Measurements from ENCODE around the gene IL20. TPM values are rescaled to one million over a fixed set of nuclear protein-coding genes. Genes with fewer than 3 reads are reported as not detected.

The IL20 gene
- total and polyA plus RNA-seq, 10 of the 15 experiments (the other 5 are each of a cell fraction or from before 2014, with no cell fraction given), result 0.08 to 0.13 TPM; not detected in 8

DNA sequence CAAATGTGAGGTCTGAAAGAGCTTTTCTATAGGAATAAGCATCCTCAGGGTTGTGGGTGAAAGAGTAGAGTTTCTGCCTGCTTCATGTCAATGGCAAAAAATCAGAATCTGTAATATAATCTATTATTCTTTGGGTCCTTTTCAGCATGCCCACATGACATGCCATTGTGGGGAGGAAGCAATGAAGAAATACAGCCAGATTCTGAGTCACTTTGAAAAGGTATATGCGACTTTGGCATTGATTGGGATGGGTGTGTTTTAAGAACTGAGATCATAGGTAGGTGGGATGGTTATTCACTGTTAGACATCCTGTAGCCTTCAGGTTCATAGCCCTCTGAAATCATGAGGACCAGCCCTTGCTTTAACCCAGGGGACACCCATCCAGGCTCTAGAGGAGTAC, 1.8 kb downstream of the IL20 start:
- ChIA-PET CTCF (interaction anchor here (0.6 to 7.3 kb wide), 7 partner anchors 10 to 239 kb away, joined by 3 to 100 read pairs (median 16); no protein-coding TSS in a partner anchor), POLR2A (no interaction called here), RAD21 (ENCODE audit: unreplicated experiment) (interaction anchor here (0.6 to 1.5 kb wide), 6 partner anchors 32 to 132 kb away, joined by 3 read pairs; no protein-coding TSS in a partner anchor), SMC1A (ENCODE audit: uncharacterized antibody, unreplicated experiment) (interaction anchor here (0.6 to 3.4 kb wide), 7 partner anchors 32 to 183 kb away, joined by 3 to 16 read pairs (median 4); no protein-coding TSS in a partner anchor)
- WGBS (ENCODE audit: insufficient coverage, insufficient replicate concordance, low lambda C conversion rate, missing lambda C conversion rate), result 5% methylated on average over 1 of the region's 1 CpG
- Histone ChIP-seq H3K4me2 (ENCODE audit: control insufficient read depth, insufficient read depth) (no peak overlapping the region), H3K4me3 (no peak overlapping the region), H4K20me1 (ENCODE audit: control insufficient read depth, insufficient read depth) (no peaks in the 10 kb centered on the region), H3K79me2 (ENCODE audit: control insufficient read depth, insufficient read depth, low read length) (no peaks in the 10 kb centered on the region), H3K4me1 (ENCODE audit: control insufficient read depth, insufficient read depth, low read length) (no peaks in the 10 kb centered on the region), H3K9ac (ENCODE audit: control insufficient read depth, insufficient read depth, low read length) (no peak overlapping the region), H2AFZ (ENCODE audit: control insufficient read depth, low read depth, low read length) (no peak overlapping the region), H3K27me3 (replicated peaks in 1 of 2; ENCODE audit: control insufficient read depth in 2 of 2, insufficient read depth in 2 of 2, low read length in 1 of 2) (peaks cover 0 to 2% of the 10 kb centered on the region in 2 experiments; a peak in 1 of 4 replicates), H3K27ac (ENCODE audit: control insufficient read depth, insufficient read depth) (no peak overlapping the region), H3K36me3 (ENCODE audit: control insufficient read depth in 2 of 2, insufficient read depth in 2 of 2, low read length in 1 of 2) (no peaks in the 10 kb centered on the region), H3K9me3 (replicated peaks; ENCODE audit: control insufficient read depth, insufficient read depth, low read length) (no peaks in the 10 kb centered on the region; the same call in 2 of the 3 replicates)
- DNase-seq (ENCODE audit: low read depth, low spot score), result no peak
- in situ Hi-C loops (cut with MboI), result loop anchor here (5.0 kb wide), 1 partner anchor 115 kb away; no protein-coding TSS in a partner anchor
- no peak for FAIRE-seq
- no peak for TF ChIP-seq JUNB (IDR thresholded peaks at IDR 0.05)
- intact Hi-C loops (cut with micrococcal nuclease; ENCODE audit: unreplicated experiment), result no loop called here
- ATAC-seq, result no peak
- no TSS peak for BruUV-seq (replicated peaks)

DNA sequence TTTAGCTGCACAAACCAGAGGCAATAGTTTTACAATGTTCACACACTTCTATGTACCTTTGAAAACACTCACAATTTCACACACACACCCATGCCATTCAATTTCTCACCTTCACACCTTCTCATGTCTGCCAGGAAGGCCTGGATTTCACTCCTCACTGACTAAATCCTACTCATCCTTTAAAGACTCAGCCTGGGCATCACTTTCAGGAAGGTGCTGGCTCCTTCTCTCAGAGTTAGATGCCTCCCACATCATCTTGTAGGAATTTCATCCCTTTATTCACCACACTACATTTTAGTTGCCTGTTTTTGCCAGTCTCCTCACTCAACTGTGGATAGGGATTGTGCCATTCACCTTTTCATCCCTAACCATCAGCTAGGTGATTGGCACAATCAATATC, 2.3 kb downstream of the IL20 start:
- in situ Hi-C loops (cut with MboI), result loop anchor here (5.0 kb wide), 1 partner anchor 115 kb away; no protein-coding TSS in a partner anchor
- TF ChIP-seq MYC (IDR thresholded peaks at IDR 0.05; ENCODE audit: insufficient read depth, insufficient read length, insufficient replicate concordance, low read length, severe bottlenecking) (no peak), TAF1 (IDR thresholded peaks at IDR 0.05; ENCODE audit: borderline replicate concordance, low read depth, low read length) (no peak), HDGF (IDR thresholded peaks at IDR 0.05) (no peak), RELA (IDR thresholded peaks at IDR 0.05; ENCODE audit: borderline replicate concordance, partially characterized antibody) (no peak), KAT2A (conservative IDR thresholded peaks at IDR 0.05; ENCODE audit: control insufficient read depth, low read depth, low read length) (no peak), ZNF274 (IDR thresholded peaks at IDR 0.05; ENCODE audit: insufficient read depth, insufficient read length) (no peak), EGR1 (IDR thresholded peaks at IDR 0.05; ENCODE audit: borderline replicate concordance in 1 of 2, low read depth in 2 of 2, low read length in 2 of 2) (no peak), JUND (IDR thresholded peaks at IDR 0.05; ENCODE audit: low read depth, low read length) (no peak)
- TF ChIP-seq, protein P1, sequence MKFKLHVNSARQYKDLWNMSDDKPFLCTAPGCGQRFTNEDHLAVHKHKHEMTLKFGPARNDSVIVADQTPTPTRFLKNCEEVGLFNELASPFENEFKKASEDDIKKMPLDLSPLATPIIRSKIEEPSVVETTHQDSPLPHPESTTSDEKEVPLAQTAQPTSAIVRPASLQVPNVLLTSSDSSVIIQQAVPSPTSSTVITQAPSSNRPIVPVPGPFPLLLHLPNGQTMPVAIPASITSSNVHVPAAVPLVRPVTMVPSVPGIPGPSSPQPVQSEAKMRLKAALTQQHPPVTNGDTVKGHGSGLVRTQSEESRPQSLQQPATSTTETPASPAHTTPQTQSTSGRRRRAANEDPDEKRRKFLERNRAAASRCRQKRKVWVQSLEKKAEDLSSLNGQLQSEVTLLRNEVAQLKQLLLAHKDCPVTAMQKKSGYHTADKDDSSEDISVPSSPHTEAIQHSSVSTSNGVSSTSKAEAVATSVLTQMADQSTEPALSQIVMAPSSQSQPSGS (IDR thresholded peaks at IDR 0.05; ENCODE audit: low read length), result no peak
- TF ChIP-seq, protein P2, sequence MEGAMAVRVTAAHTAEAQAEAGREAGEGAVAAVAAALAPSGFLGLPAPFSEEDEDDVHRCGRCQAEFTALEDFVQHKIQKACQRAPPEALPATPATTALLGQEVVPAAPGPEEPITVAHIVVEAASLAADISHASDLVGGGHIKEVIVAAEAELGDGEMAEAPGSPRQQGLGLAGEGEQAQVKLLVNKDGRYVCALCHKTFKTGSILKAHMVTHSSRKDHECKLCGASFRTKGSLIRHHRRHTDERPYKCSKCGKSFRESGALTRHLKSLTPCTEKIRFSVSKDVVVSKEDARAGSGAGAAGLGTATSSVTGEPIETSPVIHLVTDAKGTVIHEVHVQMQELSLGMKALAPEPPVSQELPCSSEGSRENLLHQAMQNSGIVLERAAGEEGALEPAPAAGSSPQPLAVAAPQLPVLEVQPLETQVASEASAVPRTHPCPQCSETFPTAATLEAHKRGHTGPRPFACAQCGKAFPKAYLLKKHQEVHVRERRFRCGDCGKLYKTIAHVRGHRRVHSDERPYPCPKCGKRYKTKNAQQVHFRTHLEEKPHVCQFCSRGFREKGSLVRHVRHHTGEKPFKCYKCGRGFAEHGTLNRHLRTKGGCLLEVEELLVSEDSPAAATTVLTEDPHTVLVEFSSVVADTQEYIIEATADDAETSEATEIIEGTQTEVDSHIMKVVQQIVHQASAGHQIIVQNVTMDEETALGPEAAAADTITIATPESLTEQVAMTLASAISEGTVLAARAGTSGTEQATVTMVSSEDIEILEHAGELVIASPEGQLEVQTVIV (IDR thresholded peaks at IDR 0.05; ENCODE audit: borderline replicate concordance, partially characterized antibody), result no peak
- TF ChIP-seq, protein P3, sequence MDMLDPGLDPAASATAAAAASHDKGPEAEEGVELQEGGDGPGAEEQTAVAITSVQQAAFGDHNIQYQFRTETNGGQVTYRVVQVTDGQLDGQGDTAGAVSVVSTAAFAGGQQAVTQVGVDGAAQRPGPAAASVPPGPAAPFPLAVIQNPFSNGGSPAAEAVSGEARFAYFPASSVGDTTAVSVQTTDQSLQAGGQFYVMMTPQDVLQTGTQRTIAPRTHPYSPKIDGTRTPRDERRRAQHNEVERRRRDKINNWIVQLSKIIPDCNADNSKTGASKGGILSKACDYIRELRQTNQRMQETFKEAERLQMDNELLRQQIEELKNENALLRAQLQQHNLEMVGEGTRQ (IDR thresholded peaks at IDR 0.05; ENCODE audit: borderline replicate concordance, low read depth, low read length), result no peak

More for the DNA sequence above, 2.3 kb downstream of the IL20 start:
- Histone ChIP-seq H3K27me3 (replicated peaks in 1 of 2; ENCODE audit: control insufficient read depth in 2 of 2, insufficient read depth in 2 of 2, low read length in 1 of 2) (peaks cover 0 to 2% of the 10 kb centered on the region in 2 experiments; a peak in 1 of 4 replicates), H3K4me1 (ENCODE audit: control insufficient read depth, insufficient read depth, low read length) (no peaks in the 10 kb centered on the region), H3K36me3 (ENCODE audit: control insufficient read depth in 2 of 2, insufficient read depth in 2 of 2, low read length in 1 of 2) (no peaks in the 10 kb centered on the region), H3K4me3 (no peak overlapping the region), H3K9ac (ENCODE audit: control insufficient read depth, insufficient read depth, low read length) (no peak overlapping the region), H3K4me2 (ENCODE audit: control insufficient read depth, insufficient read depth) (no peak overlapping the region), H4K20me1 (ENCODE audit: control insufficient read depth, insufficient read depth) (no peaks in the 10 kb centered on the region), H2AFZ (ENCODE audit: control insufficient read depth, low read depth, low read length) (no peak overlapping the region), H3K9me3 (replicated peaks; ENCODE audit: control insufficient read depth, insufficient read depth, low read length) (no peaks in the 10 kb centered on the region; the same call in 2 of the 3 replicates), H3K27ac (ENCODE audit: control insufficient read depth, insufficient read depth) (no peak overlapping the region), H3K79me2 (ENCODE audit: control insufficient read depth, insufficient read depth, low read length) (no peaks in the 10 kb centered on the region)
- ChIA-PET POLR2A (no interaction called here), RAD21 (ENCODE audit: unreplicated experiment) (interaction anchor here (0.9 to 1.5 kb wide), 4 partner anchors 13 to 133 kb away, joined by 3 to 4 read pairs (median 4); no protein-coding TSS in a partner anchor), CTCF (interaction anchor here (2.1 to 7.3 kb wide), 6 partner anchors 10 to 114 kb away, joined by 5 to 100 read pairs (median 19); no protein-coding TSS in a partner anchor), SMC1A (ENCODE audit: uncharacterized antibody, unreplicated experiment) (interaction anchor here (1.0 to 1.9 kb wide), 5 partner anchors 38 to 101 kb away, joined by 3 to 6 read pairs (median 4); no protein-coding TSS in a partner anchor)
- ATAC-seq (no peak), FAIRE-seq (no peak), DNase-seq (ENCODE audit: low read depth, low spot score) (no peak)
- BruUV-seq (replicated peaks), result no TSS peak
- intact Hi-C loops (cut with micrococcal nuclease; ENCODE audit: unreplicated experiment), result no loop called here

Data from GM12878 (cell line).